GM18870 (cell line): Measurements from ENCODE around the gene PDZD2.
"Not testable (repeated sequence)": the region's sequence is repeated elsewhere in the genome, so short reads cannot be mapped to it uniquely, and the experiment has no call there.

Experiments used
- ATAC-seq: cut with Tn5 transposase; IDR thresholded peaks from one replicate; pipeline ENCODE4 v1.9.1; 2021; ENCODE audit warnings: moderate library complexity; ENCODE audit not compliant: unreplicated experiment

PDZD2 gene

DNA sequence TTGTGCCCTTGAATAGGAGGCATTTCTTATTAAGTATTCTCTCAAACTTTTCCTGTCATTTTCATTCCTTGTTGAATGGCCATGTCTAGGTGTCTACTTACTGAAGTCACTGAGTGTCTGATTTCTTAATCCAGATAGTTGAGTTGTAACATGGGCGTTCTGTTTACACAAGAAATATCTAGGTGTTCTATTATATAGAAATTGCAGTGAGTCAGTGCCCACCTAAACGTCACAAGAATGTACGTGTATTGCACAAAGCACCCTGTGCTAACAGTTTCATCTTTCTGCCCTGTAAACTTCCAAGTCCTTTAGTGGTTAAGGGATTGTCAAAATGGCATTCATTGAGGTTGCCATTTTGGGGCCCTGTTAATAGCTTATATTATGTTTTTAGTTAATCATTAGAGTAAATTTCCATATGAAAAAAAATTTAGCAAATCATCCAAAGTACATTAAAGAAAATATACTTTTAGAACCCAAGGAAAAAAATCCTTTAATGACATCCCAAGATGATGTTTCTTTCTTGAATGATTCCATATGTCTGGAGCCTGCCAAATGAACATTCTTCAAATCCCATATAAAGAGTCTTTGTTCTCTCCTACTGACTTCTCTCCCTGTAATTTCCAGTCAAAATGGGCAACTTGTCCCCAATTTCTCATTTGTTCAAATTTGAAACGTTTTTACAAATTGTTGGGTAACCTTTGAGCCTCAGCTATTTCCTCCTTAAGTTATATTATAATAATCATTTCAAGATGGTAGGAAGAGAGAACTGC lies 421.0 kb downstream of the PDZD2 start:
- ATAC-seq, result no peak

DNA sequence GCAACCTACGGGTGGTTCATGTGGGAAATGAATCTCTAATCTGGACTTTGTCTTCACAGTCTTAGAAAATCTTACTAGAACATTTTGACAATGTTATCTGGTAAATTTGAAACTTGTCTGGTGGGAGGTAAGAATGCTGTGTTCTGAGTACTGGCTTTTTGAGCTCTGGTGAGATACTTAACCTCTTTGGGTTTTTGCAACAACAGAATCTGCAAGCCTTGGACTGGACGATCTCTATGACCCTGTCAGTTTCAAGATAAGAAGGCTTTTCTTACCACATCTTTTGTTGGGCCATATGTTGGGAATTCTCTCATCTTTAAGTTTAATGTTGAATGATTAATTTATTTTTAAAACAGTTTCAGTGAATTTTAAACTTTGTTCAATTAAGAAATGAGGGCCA lies 422.3 kb downstream of the PDZD2 start:
- no peak for ATAC-seq

DNA sequence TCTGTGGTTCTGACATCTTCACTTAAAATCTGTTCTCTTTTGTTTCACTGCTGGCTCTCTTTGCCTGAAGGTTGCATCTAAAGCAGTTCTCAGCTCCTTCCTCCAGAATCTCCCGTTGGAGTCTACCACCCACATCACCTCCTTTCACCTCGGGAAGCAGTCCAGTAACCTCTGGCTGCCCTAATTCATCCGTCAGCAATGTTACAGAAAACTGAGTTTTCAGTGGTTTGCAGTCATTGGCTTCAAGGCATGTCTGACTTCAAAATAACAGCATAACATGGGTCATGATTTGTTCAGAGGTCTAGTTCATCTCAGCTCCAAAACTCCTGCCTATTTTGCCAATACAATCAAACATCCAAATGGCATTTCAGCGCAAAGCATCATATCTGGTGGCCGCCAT lies 427.5 kb downstream of the PDZD2 start:
- no peak for ATAC-seq

DNA sequence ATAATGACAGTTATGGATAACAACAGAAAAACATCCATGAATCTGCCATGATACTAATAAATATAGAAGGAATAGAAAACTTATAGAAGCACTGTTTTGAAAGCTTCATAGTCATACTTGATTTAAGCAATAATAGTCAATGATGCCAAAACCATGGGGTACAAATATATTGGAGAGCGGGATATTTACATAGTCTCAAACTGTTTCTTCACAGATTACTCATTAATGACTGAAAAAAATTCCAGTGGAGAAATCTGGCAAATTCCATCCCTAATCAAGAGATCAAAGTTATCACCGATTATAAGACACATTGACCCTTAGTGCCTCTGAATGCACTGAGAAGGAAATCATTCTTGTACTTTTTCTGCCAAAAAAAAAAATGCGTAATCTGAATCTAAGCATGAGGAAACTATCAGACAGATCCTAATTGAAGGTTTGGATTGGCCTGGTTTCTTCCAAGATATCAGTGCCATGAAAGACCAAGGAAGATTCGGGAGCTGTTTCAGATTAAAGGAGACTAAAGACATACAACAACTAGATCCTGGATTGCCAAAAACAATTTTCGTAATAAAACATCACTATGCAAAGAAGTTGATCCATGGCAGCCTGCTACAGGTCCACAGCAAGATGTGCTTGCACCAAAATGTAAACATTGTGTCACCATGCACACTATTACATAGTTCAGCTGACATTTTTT lies 429.0 kb downstream of the PDZD2 start:
- ATAC-seq, result no peak

DNA sequence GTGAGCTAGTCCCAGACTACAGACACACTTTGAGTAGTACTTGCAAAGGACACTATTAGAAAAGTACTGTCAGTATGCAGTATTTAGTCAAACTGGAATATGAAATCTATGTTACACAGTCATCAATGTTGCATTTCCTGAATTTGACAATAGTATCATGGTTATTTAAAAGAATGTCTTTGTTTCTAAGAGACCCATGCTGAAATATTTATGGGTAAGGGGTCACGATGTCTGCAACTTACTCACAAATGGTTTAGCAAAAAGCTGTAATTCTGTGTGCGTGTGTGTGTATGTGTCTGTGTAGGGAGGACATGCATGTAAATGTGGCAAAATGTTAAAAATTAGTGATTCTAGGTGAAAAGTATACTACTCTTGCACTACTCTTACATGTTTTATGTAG lies 429.6 kb downstream of the PDZD2 start:
- no peak for ATAC-seq

DNA sequence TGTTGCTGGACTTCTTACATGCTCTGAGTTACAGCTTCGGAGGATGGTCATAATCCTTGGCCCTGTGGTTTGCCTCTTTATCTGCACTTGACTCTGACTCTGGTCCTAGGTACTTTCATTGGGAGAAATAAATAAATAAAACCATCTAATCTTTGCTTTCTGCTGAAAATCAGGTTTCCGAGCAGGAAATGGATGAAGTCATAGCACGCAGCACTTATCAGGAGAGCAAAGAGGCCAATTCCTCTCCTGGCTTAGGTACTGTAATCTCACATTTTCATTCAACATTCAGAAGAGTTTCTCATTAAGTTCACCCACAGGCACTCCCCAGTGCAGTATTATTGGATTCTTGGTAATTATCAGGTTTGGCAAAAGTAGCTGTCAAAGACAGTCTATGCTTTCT lies 430.5 kb downstream of the PDZD2 start:
- no peak for ATAC-seq

DNA sequence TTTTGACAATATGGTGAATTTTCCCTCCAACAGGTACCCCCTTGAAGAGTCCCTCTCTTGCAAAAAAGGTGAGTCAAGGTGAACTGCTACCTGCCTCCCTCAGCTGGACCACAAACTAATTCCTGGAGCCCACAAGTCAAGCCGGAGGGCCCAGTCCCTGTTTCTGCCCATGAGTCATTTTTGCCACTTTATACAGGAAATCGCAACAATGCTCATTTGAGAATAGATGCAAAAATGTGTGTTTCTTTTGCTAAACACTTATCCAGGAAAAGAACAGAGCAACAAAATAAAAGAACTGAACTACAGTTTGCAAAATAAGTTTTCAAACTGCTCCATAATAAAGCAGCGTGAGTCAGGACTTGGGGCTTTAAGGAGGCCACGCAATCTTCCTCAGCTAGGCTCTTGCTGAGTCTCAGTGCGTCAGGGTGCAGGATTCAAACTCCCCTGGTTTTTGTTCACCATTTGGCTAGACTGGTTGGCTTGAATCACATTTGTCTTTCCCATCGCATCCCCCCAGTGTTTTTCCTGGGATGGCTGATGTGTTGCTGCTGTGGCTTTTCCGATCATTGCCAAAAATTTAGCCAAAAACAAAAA lies 432.5 kb downstream of the PDZD2 start:
- ATAC-seq, result no peak

DNA sequence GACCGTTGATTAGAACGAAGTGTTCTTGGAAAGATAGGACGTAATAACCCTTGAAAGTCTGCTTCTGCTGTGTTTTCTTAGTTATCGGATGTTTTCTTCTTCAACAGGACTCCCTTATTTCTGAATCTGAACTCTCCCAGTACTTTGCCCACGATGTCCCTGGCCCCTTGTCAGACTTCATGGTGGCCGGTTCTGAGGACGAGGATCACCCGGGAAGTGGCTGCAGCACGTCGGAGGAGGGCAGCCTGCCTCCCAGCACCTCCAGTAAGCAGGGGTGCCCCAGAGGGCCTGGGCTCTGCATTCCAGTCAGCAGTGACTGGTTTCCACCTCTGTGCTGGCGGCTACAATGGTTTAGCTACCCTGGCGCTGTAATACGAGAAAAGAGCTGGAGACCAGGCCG lies 433.1 kb downstream of the PDZD2 start:
- ATAC-seq, result no peak

DNA sequence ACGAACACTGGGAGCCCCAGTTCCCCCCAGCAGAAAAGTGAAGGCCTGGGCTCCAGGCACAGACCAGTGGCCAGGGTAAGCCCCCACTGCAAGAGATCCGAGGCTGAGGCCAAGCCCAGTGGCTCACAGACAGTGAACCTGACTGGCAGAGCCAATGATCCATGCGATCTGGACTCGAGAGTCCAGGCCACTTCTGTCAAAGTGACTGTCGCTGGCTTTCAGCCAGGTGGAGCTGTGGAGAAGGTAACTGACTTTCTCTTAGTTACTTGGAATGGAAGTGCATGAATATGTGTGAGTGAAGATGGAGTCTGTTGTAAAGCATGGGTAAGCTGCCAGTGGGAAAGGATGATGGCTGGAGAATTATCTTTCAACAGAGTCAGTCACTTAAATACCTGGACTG lies 435.5 kb downstream of the PDZD2 start:
- ATAC-seq, result no peak

DNA sequence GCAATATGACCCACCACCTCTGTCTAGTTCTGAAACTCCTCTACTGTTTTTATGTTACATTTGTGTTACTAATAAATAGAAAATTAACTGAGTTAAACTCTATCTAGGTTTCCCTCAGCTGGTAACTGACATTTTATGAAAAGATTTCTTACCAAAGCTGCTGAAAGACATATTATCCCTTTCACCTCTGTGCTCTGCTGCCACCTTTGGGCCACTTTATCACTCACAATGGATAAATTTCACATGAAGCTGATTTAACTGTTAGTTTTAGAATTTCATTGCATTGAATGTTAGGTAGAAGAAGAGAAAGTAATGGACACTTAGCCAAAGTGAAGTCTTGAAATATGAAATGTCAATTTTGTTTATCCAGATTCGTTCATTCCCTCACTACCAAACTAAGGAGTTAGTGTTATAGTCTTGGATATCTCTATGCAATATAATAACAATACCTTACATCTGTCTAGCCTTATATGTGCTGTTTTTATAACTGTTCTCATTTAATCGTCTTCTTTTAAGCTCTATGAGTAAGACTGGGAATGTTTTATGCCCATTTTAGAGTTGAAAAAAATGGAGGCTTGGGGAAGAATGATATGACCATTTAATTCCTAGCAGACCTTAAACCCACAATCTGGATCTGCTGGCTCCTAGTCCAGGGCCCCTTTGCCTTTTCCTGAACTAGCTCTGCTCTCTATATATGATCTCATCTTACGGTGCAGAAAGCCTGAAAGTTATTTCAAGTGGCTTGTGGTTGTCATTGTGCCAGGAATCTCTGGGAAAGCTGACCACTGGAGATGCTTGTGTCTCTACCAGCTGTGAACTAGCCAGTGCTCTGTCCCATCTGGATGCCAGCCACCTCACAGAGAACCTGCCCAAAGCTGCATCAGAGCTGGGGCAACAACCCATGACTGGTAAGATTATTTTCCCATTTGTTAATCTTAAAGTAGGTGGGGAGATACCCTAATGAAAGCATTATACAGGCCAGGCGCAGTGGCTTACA lies 438.1 kb downstream of the PDZD2 start:
- ATAC-seq, result no peak

DNA sequence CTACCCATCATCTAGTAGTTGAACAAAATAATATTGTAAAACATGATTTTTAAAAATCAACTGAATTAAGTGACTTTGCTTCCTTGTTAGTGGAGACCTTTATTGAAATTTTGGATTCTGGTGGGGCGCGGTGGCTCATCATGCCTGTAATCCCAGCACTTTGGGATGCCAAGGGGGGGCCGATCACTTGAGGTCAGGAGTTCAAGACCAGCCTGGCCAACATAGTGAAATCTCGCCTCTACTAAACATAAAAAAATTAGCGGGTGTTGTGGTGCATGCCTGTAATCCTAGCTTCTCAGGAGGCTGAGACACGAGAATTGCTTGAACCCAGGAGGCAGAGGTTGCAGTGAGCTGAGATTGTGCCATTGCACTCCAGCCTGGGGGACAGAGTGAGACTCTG lies 439.9 kb downstream of the PDZD2 start:
- ATAC-seq, result not testable (repeated sequence)

DNA sequence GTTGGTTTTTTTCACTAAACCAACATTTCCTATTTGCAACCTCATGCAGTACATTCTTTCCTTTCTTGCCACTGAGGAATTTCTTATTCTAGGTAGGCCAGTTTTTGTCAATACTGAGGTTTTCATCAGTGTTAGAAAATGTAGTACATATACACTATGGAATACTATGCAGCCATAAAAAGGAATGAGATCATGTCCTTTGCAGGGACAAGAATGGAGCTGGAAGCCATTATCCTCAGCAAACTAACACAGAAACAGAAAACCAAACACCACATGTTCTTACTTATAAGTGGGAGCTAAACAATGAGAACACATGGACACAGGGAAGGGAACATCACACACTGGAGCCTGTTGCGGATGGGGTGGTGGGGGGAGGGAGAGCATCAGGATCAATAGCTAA lies 441.6 kb downstream of the PDZD2 start:
- not testable (repeated sequence) for ATAC-seq

DNA sequence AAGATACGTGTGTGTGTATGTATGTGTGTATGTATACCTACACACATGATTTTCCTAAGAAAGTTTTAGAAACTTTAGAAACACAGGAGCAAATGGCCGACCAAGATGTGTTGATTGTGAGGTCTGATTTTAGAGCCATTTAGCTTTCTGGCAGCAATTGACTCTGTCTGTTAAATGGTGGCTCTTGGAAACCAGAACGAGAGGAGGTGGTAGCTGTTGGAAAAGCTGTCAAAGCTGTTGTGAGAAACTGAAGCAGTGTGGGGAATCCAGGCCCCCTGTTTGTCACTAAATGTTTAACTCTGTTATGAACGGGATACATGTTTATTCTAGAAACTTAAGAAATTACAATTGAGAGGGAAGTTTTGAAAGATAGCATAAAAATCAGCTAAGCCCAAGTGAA lies 443.8 kb downstream of the PDZD2 start:
- no peak for ATAC-seq

DNA sequence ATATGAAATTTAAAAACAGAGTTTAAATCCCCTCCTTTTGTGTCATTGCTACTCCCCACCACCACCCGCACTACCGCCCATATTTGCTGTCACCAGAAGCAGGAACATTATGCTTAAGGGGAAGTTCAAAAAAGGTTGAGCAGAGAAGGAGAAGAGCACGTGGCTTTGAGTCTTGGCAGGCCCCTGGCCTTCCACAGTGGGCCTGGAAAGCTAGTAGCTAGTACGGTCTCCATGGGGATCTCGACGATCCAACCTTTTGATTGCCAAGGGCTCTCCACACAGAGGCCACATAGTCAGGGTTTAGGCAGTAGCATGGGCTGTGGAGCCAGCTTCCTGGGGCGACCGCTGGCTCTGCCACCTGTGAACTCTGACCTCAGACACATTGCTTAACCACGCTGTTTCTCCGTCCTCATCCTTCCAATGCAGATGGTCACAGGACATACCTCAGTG lies 445.1 kb downstream of the PDZD2 start:
- no peak for ATAC-seq

DNA sequence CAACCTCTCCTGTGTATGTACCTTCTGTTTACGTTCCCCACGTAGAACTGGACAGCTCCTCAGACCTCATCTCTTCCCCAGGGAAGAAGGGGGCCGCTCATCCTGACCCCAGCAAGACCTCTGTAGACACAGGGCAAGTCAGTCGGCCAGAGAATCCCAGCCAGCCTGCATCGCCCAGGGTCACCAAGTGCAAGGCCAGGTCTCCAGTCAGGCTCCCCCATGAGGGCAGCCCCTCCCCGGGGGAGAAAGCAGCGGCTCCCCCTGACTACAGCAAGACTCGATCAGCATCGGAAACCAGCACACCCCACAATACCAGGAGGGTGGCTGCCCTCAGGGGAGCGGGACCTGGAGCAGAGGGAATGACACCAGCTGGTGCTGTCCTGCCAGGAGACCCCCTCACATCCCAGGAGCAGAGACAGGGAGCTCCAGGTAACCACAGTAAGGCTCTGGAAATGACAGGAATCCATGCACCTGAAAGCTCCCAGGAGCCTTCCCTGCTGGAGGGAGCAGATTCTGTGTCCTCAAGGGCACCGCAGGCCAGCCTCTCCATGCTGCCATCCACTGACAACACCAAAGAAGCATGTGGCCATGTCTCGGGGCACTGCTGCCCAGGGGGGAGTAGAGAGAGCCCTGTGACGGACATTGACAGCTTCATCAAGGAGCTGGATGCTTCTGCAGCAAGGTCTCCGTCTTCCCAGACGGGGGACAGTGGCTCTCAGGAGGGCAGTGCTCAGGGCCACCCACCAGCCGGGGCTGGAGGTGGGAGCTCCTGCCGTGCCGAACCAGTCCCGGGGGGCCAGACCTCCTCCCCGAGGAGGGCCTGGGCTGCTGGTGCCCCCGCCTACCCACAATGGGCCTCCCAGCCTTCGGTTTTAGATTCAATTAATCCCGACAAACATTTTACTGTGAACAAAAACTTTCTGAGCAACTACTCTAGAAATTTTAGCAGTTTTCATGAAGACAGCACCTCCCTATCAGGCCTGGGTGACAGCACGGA lies 448.5 kb downstream of the PDZD2 start:
- ATAC-seq, result no peak

DNA sequence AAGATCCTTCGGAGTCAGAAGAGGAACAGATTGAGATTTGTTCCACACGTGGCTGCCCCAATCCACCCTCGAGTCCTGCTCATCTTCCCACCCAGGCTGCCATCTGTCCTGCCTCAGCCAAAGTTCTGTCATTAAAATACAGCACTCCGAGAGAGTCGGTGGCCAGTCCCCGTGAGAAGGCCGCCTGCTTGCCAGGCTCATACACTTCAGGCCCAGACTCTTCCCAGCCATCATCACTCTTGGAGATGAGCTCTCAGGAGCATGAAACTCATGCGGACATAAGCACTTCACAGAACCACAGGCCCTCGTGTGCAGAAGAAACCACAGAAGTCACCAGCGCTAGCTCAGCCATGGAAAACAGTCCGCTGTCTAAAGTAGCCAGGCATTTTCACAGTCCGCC lies 449.3 kb downstream of the PDZD2 start:
- no peak for ATAC-seq

DNA sequence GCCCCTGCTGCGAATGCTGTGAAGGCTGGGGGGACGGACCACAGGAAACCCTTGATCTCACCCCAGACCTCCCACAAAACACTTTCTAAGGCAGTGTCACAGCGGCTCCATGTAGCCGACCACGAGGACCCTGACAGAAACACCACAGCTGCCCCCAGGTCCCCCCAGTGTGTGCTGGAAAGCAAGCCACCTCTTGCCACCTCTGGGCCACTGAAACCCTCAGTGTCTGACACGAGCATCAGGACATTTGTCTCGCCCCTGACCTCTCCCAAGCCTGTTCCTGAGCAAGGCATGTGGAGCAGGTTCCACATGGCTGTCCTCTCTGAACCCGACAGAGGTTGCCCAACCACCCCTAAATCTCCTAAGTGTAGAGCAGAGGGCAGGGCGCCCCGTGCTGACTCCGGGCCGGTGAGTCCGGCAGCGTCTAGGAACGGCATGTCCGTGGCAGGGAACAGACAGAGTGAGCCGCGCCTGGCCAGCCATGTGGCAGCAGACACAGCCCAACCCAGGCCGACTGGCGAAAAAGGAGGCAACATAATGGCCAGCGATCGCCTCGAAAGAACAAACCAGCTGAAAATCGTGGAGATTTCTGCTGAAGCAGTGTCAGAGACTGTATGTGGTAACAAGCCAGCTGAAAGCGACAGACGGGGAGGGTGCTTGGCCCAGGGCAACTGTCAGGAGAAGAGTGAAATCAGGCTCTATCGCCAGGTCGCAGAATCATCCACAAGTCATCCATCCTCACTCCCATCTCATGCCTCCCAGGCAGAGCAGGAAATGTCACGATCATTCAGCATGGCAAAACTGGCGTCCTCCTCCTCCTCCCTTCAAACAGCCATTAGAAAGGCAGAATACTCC lies 450.4 kb downstream of the PDZD2 start:
- ATAC-seq, result no peak

DNA sequence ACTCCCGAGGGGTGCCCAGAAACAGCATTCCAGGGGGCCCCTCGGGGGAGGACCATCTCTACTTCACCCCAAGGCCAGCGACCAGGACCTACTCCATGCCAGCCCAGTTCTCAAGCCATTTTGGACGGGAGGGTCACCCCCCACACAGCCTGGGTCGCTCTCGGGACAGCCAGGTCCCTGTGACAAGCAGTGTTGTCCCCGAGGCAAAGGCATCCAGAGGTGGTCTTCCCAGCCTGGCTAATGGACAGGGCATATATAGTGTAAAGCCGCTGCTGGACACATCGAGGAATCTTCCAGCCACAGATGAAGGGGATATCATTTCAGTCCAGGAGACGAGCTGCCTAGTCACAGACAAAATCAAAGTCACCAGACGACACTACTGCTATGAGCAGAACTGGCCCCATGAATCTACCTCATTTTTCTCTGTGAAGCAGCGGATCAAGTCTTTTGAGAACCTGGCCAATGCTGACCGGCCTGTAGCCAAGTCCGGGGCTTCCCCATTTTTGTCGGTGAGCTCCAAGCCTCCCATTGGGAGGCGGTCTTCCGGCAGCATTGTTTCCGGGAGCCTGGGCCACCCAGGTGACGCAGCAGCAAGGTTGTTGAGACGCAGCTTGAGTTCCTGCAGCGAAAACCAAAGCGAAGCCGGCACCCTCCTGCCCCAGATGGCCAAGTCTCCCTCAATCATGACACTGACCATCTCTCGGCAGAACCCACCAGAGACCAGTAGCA lies 451.3 kb downstream of the PDZD2 start:
- ATAC-seq, result no peak
